ENCODE measurements around the gene LRCH4.
"Not testable (repeated sequence)": the region's sequence is repeated elsewhere in the genome, so short reads cannot be mapped to it uniquely, and the experiment has no call there.

LRCH4 gene

GRCh38 chr7:100532165-100533022 is 53.5 kb downstream of the LRCH4 start:
- no peak for DNase-seq (ENCODE audit: low read depth in 2 of 2)
- TF ChIP-seq, protein P1, sequence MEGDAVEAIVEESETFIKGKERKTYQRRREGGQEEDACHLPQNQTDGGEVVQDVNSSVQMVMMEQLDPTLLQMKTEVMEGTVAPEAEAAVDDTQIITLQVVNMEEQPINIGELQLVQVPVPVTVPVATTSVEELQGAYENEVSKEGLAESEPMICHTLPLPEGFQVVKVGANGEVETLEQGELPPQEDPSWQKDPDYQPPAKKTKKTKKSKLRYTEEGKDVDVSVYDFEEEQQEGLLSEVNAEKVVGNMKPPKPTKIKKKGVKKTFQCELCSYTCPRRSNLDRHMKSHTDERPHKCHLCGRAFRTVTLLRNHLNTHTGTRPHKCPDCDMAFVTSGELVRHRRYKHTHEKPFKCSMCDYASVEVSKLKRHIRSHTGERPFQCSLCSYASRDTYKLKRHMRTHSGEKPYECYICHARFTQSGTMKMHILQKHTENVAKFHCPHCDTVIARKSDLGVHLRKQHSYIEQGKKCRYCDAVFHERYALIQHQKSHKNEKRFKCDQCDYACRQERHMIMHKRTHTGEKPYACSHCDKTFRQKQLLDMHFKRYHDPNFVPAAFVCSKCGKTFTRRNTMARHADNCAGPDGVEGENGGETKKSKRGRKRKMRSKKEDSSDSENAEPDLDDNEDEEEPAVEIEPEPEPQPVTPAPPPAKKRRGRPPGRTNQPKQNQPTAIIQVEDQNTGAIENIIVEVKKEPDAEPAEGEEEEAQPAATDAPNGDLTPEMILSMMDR (IDR thresholded peaks at IDR 0.05; ENCODE audit: low read depth, low read length): no peak
- no peak overlapping the region for H3K4me3 ChIP-seq (replicated peaks in 1 of 2; ENCODE audit: low read depth in 2 of 2, low read length in 2 of 2)

DNA sequence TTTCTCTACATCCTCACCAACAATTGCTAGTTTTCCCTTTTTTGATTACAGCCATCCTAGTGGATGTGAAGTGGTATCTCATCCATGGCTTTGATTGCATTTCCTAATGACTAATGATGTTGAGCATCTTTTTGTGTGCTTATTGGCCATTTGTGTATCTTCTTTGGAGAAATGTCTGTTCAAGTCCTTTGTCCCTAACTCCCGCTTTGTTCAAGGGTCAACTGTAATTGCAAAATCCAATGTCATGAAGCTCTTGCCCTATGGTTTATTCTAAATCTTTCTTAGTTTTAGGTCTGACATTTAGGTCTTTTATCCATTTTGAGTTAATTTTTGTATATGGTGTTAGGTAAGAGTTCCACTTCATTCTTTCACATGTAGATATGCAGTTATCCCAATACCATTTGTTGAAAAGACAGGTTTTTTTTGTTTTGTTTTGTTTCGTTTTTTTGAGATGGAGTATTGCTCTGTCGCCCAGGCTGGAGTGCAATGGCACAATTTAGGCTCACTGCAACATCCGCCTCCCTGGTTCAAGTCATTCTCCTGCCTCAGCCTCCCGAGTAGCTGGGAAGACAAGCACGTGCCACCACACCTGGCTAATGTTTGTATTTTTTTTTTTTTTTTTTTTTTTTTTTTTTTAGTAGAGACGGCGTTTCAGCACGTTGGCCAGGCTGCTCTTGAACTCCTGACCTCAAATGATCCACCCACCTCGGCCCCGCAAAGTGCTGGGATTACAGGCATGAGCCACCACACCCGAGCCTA is 57.6 kb downstream of the LRCH4 start:
- H3K4me3 ChIP-seq (replicated peaks in 1 of 2; ENCODE audit: low read depth in 2 of 2, low read length in 2 of 2); DNase-seq (ENCODE audit: low read depth in 2 of 2): not testable (repeated sequence)
